B cell (primary cell): ENCODE results near the gene MAFG. TPM values are rescaled to one million over a fixed set of nuclear protein-coding genes. Genes with fewer than 3 reads are reported as not detected.

Experiments
- ATAC-seq: fragments of 200-7000 bp; cut with Tn5 transposase; one replicate; pipeline ENCODE4 v1.10.0; 2021; ENCODE audit warnings: low read depth, mild to moderate bottlenecking, moderate number of reproducible peaks, moderate library complexity
- CTCF ChIA-PET: fragments of 350-600 bp; sonication (Branson Sonifier 250); formaldehyde crosslinking; loops from one replicate; lab custom pipeline; 2021; ENCODE audit warnings: antibody characterized with exemption, inconsistent platforms; lab: Charles Lee
- POLR2A ChIA-PET: fragments of 350-600 bp; sonication (Branson Sonifier 250); formaldehyde crosslinking; loops from one replicate; lab custom pipeline; 2021; ENCODE audit warnings: antibody characterized with exemption; lab: Charles Lee
- DNase-seq: peaks from one replicate; pipeline ENCODE4 v3.0.0; 2013
- H2AFZ ChIP-seq: 2 replicates; pipeline ENCODE4 v1.6.1; 2012; ENCODE audit warnings: mild to moderate bottlenecking, low read depth, low read length; ENCODE audit not compliant: insufficient read depth, poor library complexity, severe bottlenecking
- H3K27ac ChIP-seq, 2 donors: 1 replicate in 1 of 2; 2 replicates in 1 of 2; pipeline ENCODE4 v1.5.1; 2012 to 2013; ENCODE audit warnings: low read length in 2 of 2, mild to moderate bottlenecking in 2 of 2, moderate library complexity in 1 of 2
- H3K27me3 ChIP-seq, 4 experiments: fragments of 200-600 bp in 1 of 4; sonication (generic) in 1 of 4; replicated peaks in 1 of 4; 1 replicate in 2 of 4; 2 replicates in 2 of 4; pipeline versions ENCODE4 v1.6.1 to v1.7.0; 2013 to 2016; ENCODE audit warnings: low read length in 3 of 4, mild to moderate bottlenecking in 2 of 4, mixed read lengths in 1 of 4, moderate library complexity in 1 of 4; ENCODE audit not compliant: insufficient read depth in 4 of 4, control insufficient read depth in 3 of 4; ENCODE audit errors: control extremely low read depth in 1 of 4
- H3K36me3 ChIP-seq, 2 experiments: replicated peaks in 1 of 2; 1 replicate in 1 of 2; 2 replicates in 1 of 2; pipeline versions ENCODE4 v1.6.1 to v1.7.1; 2013; ENCODE audit warnings: low read length in 1 of 2; ENCODE audit not compliant: insufficient read depth in 2 of 2, control insufficient read depth in 1 of 2; ENCODE audit errors: control extremely low read depth in 1 of 2, extremely low read depth in 1 of 2
- H3K4me1 ChIP-seq, 2 donors: fragments of 200-600 bp in 1 of 2; sonication (generic) in 1 of 2; 1 replicate in 1 of 2; 2 replicates in 1 of 2; pipeline versions ENCODE4 v1.5.1 to v1.6.1; 2013 to 2017; ENCODE audit warnings: low read length in 2 of 2; ENCODE audit not compliant: control insufficient read depth in 2 of 2, insufficient read depth in 2 of 2
- H3K4me2 ChIP-seq: replicated peaks from 2 replicates; pipeline ENCODE3; 2012; ENCODE audit warnings: mild to moderate bottlenecking, low read depth, low read length; ENCODE audit not compliant: poor library complexity, severe bottlenecking
- H3K4me3 ChIP-seq, 5 experiments: fragments of 200-600 bp in 1 of 5; sonication (generic) in 1 of 5; 1 replicate in 3 of 5; 2 replicates in 2 of 5; pipeline versions ENCODE4 v1.5.1 to v1.7.0; 2011 to 2016; ENCODE audit warnings: low read length in 4 of 5, mild to moderate bottlenecking in 4 of 5, low read depth in 2 of 5, control low read depth in 1 of 5, moderate library complexity in 1 of 5; ENCODE audit not compliant: insufficient read depth in 1 of 5; ENCODE audit errors: control extremely low read depth in 1 of 5, extremely low read depth in 1 of 5
- H3K79me2 ChIP-seq: fragments of 200-600 bp; sonication (generic); one replicate; pipeline ENCODE4 v1.6.0; 2016; ENCODE audit warnings: low read length; ENCODE audit not compliant: control insufficient read depth, insufficient read depth
- H3K9ac ChIP-seq: fragments of 200-600 bp; sonication (generic); 2 replicates; pipeline ENCODE4 v1.6.1; 2017; ENCODE audit warnings: mild to moderate bottlenecking, low read length, moderate library complexity
- H3K9me3 ChIP-seq, 3 donors: one replicate each; pipeline versions ENCODE4 v1.6.1 to v1.7.1; 2013; ENCODE audit warnings: low read length in 2 of 3; ENCODE audit not compliant: control insufficient read depth in 2 of 3, insufficient read depth in 1 of 3; ENCODE audit errors: control extremely low read depth in 1 of 3
- H4K20me1 ChIP-seq: 2 replicates; pipeline ENCODE4 v1.6.0; 2012; ENCODE audit warnings: mild to moderate bottlenecking, low read length; ENCODE audit not compliant: insufficient read depth, control insufficient read depth, poor library complexity, severe bottlenecking
- H3K27ac Mint-ChIP-seq: one replicate; pipeline ENCODE4 v1.8.0; 2021; ENCODE audit warnings: mixed read lengths
- H3K27me3 Mint-ChIP-seq: one replicate; pipeline ENCODE4 v1.8.0; 2021; ENCODE audit warnings: mixed read lengths
- H3K4me1 Mint-ChIP-seq: one replicate; pipeline ENCODE4 v1.8.0; 2021; ENCODE audit warnings: mixed read lengths
- H3K4me3 Mint-ChIP-seq: one replicate; pipeline ENCODE4 v1.8.0; 2021; ENCODE audit warnings: mixed read lengths
- H3K9me3 Mint-ChIP-seq: one replicate; pipeline ENCODE4 v1.8.0; 2022; ENCODE audit warnings: mixed read lengths; ENCODE audit not compliant: insufficient read depth
- EZH2 ChIP-seq: IDR thresholded peaks from 2 replicates; pipeline ENCODE4 v1.6.1; 2012; ENCODE audit warnings: borderline replicate concordance, low read depth, mild to moderate bottlenecking, moderate library complexity, low read length; ENCODE audit not compliant: insufficient read depth, poor library complexity, severe bottlenecking
- WGBS: methylation state at CpG from one replicate; pipeline ENCODE4 v1.1.5; 2013; ENCODE audit warnings: missing lambda C conversion rate; ENCODE audit not compliant: insufficient coverage; 5-methylcytosine and 5-hydroxymethylcytosine counted together
- intact Hi-C: fragments of 100-400 bp; cut with micrococcal nuclease; formaldehyde crosslinking; loops from one replicate; pipeline ENCODE4 v1.10.0; 2022
- polyA plus RNA-seq: library from polyadenylated mRNA; depleted of rRNA; stranded (reverse); fragments of >200 nt; gene quantifications from 2 replicates; pipeline ENCODE4 v1.2.3, GENCODE V29; 2012
- total RNA-seq, 2 donors: library from RNA; stranded (reverse); fragments of 120-200 nt in 1 of 2; gene quantifications; 1 replicate in 1 of 2; 2 replicates in 1 of 2; pipeline versions ENCODE4 v1.2.3 to v1.2.4, GENCODE V29; 2013 to 2022
- TF ChIP-seq, protein P1 (sequence below): fragments of 200-600 bp; IDR thresholded peaks from one replicate; pipeline ENCODE4 v1.8.0; 2022; ENCODE audit warnings: antibody characterized with exemption, mild to moderate bottlenecking

Gene MAFG
- total and polyA plus RNA-seq, 2 donors (not counting 1 experiment from before 2014, with no cell fraction given): 11.4 to 27.9 TPM

DNA sequence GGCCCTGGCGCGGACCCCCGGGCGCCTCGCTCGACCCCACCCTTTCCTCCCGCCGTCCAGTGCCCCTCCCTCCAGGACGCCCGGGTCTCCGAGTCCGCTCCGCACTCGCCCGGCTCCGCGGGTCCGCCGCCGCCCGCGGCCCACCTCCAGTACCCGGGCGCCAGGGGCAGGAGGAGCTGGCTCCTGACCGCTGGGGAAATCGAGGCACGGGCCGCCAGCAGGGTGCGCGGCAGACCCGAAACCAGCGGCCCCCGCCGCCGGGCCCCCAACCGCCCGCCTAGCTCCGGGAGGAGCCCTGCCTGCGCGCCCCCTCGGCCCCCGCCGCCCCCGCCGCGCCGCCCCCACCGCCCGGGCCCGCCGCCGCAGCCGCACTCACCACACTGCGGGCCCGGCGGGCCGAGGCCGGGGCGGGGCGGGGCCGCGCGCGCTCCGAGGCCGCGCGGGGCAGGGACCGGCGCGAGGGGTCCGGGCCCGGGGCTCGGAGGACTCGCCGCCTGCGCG lies 333 bp downstream of the MAFG start:
- ATAC-seq (peak; percentile 7), DNase-seq (no peak)
- TF ChIP-seq, protein P1, sequence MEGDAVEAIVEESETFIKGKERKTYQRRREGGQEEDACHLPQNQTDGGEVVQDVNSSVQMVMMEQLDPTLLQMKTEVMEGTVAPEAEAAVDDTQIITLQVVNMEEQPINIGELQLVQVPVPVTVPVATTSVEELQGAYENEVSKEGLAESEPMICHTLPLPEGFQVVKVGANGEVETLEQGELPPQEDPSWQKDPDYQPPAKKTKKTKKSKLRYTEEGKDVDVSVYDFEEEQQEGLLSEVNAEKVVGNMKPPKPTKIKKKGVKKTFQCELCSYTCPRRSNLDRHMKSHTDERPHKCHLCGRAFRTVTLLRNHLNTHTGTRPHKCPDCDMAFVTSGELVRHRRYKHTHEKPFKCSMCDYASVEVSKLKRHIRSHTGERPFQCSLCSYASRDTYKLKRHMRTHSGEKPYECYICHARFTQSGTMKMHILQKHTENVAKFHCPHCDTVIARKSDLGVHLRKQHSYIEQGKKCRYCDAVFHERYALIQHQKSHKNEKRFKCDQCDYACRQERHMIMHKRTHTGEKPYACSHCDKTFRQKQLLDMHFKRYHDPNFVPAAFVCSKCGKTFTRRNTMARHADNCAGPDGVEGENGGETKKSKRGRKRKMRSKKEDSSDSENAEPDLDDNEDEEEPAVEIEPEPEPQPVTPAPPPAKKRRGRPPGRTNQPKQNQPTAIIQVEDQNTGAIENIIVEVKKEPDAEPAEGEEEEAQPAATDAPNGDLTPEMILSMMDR: no peak
- no peak for TF ChIP-seq EZH2
- H3K4me1 Mint-ChIP-seq: peaks cover 25% of the 10 kb centered on the region
- Histone ChIP-seq H3K4me1 (peaks cover 26 to 35% of the 10 kb centered on the region in 2 donors), H3K36me3 (peaks cover 0 to 2% of the 10 kb centered on the region in 2 experiments), H4K20me1 (peaks cover 37% of the 10 kb centered on the region), H3K9ac (peak overlapping the region; percentile 66), H3K79me2 (peaks cover 40% of the 10 kb centered on the region), H3K27me3 (peaks cover 0 to 23% (median 9%) of the 10 kb centered on the region in 4 experiments), H3K4me2 (peak overlapping the region; percentile 91), H3K9me3 (no peaks in the 10 kb centered on the region), H3K27ac (peak overlapping the region in 1 of 2 donors; percentile 85), H3K4me3 (peak overlapping the region in 4 of 5 experiments; percentile 56 to 78 (median 65)), H2AFZ (peak overlapping the region; percentile 41)
- ChIA-PET CTCF (interaction anchor here (0.6 to 3.5 kb wide), 7 partner anchors 9 to 92 kb away, joined by 3 to 16 read pairs (median 3); no protein-coding TSS in a partner anchor), POLR2A (interaction anchor here (1.0 to 1.5 kb wide), 4 partner anchors 9 to 244 kb away, joined by 3 to 8 read pairs (median 5); partner anchors contain the start of genes ARL16, HGS and SIRT7)
- peak overlapping the region; percentile 78 for H3K4me3 Mint-ChIP-seq
- no peaks in the 10 kb centered on the region for H3K9me3 Mint-ChIP-seq
- H3K27ac Mint-ChIP-seq: peak overlapping the region; percentile 79
- intact Hi-C loops: loop anchor here (1.0 to 5.0 kb wide), 6 partner anchors 10 to 95 kb away; partner anchors contain the start of genes ALYREF, ANAPC11, ARHGDIA and ASPSCR1
- H3K27me3 Mint-ChIP-seq: peaks cover 10% of the 10 kb centered on the region
- under 1% methylated on average over 78 of the region's 78 CpGs for WGBS
